Smooth muscle cell (in vitro differentiated cells): ENCODE measurements around the gene ZNF14. TPM values are rescaled to one million over a fixed set of nuclear protein-coding genes. Genes with fewer than 3 reads are reported as not detected.
"Not testable (repeated sequence)": the region's sequence is repeated elsewhere in the genome, so short reads cannot be mapped to it uniquely, and the experiment has no call there.

Experiments used
- DNase-seq: peaks from one replicate; lab custom pipeline; 2025; ENCODE audit not compliant: unreplicated experiment; lab: John Stamatoyannopoulos, UW
- H2AFZ ChIP-seq: fragments of 200-600 bp; sonication (generic); 2 replicates; pipeline ENCODE4 v1.6.0; 2016; ENCODE audit warnings: antibody characterized with exemption, low read depth, mild to moderate bottlenecking
- H3F3A ChIP-seq: fragments of 200-600 bp; sonication (generic); 2 replicates; pipeline ENCODE4 v1.6.0; 2017; ENCODE audit warnings: antibody characterized with exemption, low read depth
- H3K27ac ChIP-seq: fragments of 200-600 bp; sonication (generic); 2 replicates; pipeline ENCODE4 v1.5.1; 2016; ENCODE audit warnings: low read depth, mild to moderate bottlenecking
- H3K27me3 ChIP-seq: fragments of 200-600 bp; sonication (generic); 2 replicates; pipeline ENCODE4 v1.6.1; 2016; ENCODE audit warnings: low read depth, mild to moderate bottlenecking
- H3K36me3 ChIP-seq: fragments of 200-600 bp; sonication (generic); 2 replicates; pipeline ENCODE4 v1.5.1; 2016; ENCODE audit warnings: low read depth
- H3K4me1 ChIP-seq: fragments of 200-600 bp; sonication (generic); 2 replicates; pipeline ENCODE4 v1.5.1; 2016; ENCODE audit warnings: low read depth
- H3K4me2 ChIP-seq: fragments of 200-600 bp; sonication (generic); 2 replicates; pipeline ENCODE4 v1.6.0; 2016; ENCODE audit warnings: mild to moderate bottlenecking
- H3K4me3 ChIP-seq: fragments of 200-600 bp; sonication (generic); 2 replicates; pipeline ENCODE4 v1.5.1; 2016; ENCODE audit warnings: mild to moderate bottlenecking
- H3K79me2 ChIP-seq: fragments of 200-600 bp; sonication (generic); 2 replicates; pipeline ENCODE4 v1.6.0; 2016; ENCODE audit warnings: low read depth, mild to moderate bottlenecking
- H3K9ac ChIP-seq: fragments of 200-600 bp; sonication (generic); 2 replicates; pipeline ENCODE4 v1.6.0; 2016; ENCODE audit warnings: low read depth
- H3K9me3 ChIP-seq: fragments of 200-600 bp; sonication (generic); replicated peaks from 2 replicates; pipeline ENCODE4 v1.5.1; 2016; ENCODE audit warnings: low read depth
- H4K20me1 ChIP-seq: fragments of 200-600 bp; sonication (generic); 2 replicates; pipeline ENCODE4 v1.6.0; 2016; ENCODE audit warnings: low read depth
- CTCF ChIP-seq: fragments of 200-600 bp; sonication (generic); IDR thresholded peaks from 2 replicates; pipeline ENCODE4 v1.5.1; 2017; ENCODE audit warnings: borderline replicate concordance, mild to moderate bottlenecking, antibody characterized with exemption; ENCODE audit not compliant: insufficient read depth, poor library complexity, severe bottlenecking
- WGBS: methylation state at CpG from one replicate; pipeline ENCODE4 v1.1.7; 2016; ENCODE audit warnings: low lambda C conversion rate; 5-methylcytosine and 5-hydroxymethylcytosine counted together
- polyA plus RNA-seq: library from polyadenylated mRNA; unstranded; fragments of >200 nt; fragmentation: Nextera tagmentation; extraction: Ambion mirVana; gene quantifications from 2 replicates; pipeline ENCODE4 v1.2.1, GENCODE V29; 2016
- total RNA-seq: library from RNA; depleted of rRNA; stranded (reverse); fragments of >200 nt; gene quantifications from 2 replicates; pipeline ENCODE4 v1.2.3, GENCODE V29; 2014

ZNF14 gene
- total and polyA plus RNA-seq, 2 experiments from 2014 or later, result 1.2 to 3.8 TPM

GRCh38 chr19:19672816-19673215 is 60.1 kb downstream of the ZNF14 start:
- Histone ChIP-seq H3K4me3 (no peak overlapping the region), H3K27ac (no peak overlapping the region), H4K20me1 (no peaks in the 10 kb centered on the region), H3K9me3 (no peaks in the 10 kb centered on the region), H3K4me1 (peaks cover 9% of the 10 kb centered on the region), H3K27me3 (no peaks in the 10 kb centered on the region), H2AFZ (no peak overlapping the region), H3F3A (no peaks in the 10 kb centered on the region), H3K36me3 (peaks cover 6% of the 10 kb centered on the region), H3K4me2 (no peak overlapping the region), H3K9ac (no peak overlapping the region), H3K79me2 (peaks cover 16% of the 10 kb centered on the region)
- TF ChIP-seq CTCF, result no peak
- DNase-seq, result no peak
- WGBS, result 88% methylated on average over 3 of the region's 3 CpGs

- no peak for TF ChIP-seq CTCF
- peak overlapping the region; percentile 95 for H3K4me2 ChIP-seq
- H3K36me3 ChIP-seq, result no peaks in the 10 kb centered on the region
- H3K27me3 ChIP-seq, result no peaks in the 10 kb centered on the region
- no peaks in the 10 kb centered on the region for H3K9me3 ChIP-seq
- no peak overlapping the region for H2AFZ ChIP-seq
- DNase-seq, result no peak
- no peak overlapping the region for H3K27ac ChIP-seq
- no peaks in the 10 kb centered on the region for H4K20me1 ChIP-seq
- H3F3A ChIP-seq, result no peaks in the 10 kb centered on the region
- H3K79me2 ChIP-seq, result peaks cover 16% of the 10 kb centered on the region
- WGBS, result 57% methylated on average over 10 of the region's 10 CpGs
- H3K4me1 ChIP-seq, result peaks cover 9% of the 10 kb centered on the region
- H3K9ac ChIP-seq, result no peak overlapping the region
- H3K4me3 ChIP-seq, result peak overlapping the region; percentile 83
These were observed 62.8 kb downstream of the ZNF14 start for GRCh38 chr19:19670070-19670551.

- peak within 1 kb of the TSS; percentile 75 for H2AFZ ChIP-seq
- H3K9ac ChIP-seq, result peak within 1 kb of the TSS; percentile 71
- no peaks in the 10 kb centered on the region for H3K36me3 ChIP-seq
- 9% methylated on average over 36 of the region's 36 CpGs for WGBS
- H3K27me3 ChIP-seq, result no peaks in the 10 kb centered on the region
- peak within 1 kb of the TSS; percentile 95 for H3K4me2 ChIP-seq
- no peak for TF ChIP-seq CTCF
- H3K27ac ChIP-seq, result peak within 1 kb of the TSS; percentile 28
- H4K20me1 ChIP-seq, result no peaks in the 10 kb centered on the region
- H3K79me2 ChIP-seq, result peaks cover 7% of the 10 kb centered on the region
- H3K9me3 ChIP-seq, result no peaks in the 10 kb centered on the region
- DNase-seq, result peak; percentile 51
- H3K4me3 ChIP-seq, result peak within 1 kb of the TSS; percentile 83
- H3K4me1 ChIP-seq, result peaks cover 9% of the 10 kb centered on the region
- H3F3A ChIP-seq, result no peaks in the 10 kb centered on the region
These were observed 64.5 kb downstream of the ZNF14 start, which contains the start of gene ZNF101 for GRCh38 chr19:19668230-19669012. TSS of gene ZNF101 (plus strand) at chr19:19668839. CDS start at chr19:19668964, 125 bp downstream.

DNA sequence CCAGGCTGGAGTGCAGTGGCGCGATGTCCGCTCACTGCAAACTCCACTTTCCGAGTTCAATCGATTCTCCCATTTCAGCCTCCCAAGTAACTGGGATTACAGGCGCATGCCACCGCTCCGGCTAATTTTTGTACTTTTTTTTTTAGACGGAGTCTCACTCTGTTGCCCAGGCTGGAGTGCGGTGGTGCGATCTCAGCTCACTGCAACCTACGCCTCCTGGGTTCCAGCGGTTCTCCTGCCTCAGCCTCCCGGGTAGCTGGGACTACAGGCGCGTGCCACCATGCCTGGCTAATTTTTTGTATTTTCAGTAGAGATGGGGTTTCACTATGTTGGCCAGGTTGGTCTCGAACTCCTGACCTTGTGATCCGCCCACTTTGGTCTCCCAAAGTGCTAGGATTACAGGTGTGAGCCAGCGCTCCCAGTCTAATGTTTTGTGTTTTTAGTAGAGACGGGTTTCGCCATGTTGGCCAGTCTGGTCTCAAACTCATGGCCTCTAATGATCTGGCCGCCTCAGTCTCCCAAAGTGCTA is 67.4 kb downstream of the ZNF14 start:
- not testable (repeated sequence) for H3K4me2 ChIP-seq, H3F3A ChIP-seq, H3K9ac ChIP-seq, H3K4me3 ChIP-seq, H3K9me3 ChIP-seq, DNase-seq, H3K36me3 ChIP-seq, H2AFZ ChIP-seq, H3K27ac ChIP-seq, H3K27me3 ChIP-seq
- peaks cover 20% of the 10 kb centered on the region for H4K20me1 ChIP-seq
- peaks cover 35% of the 10 kb centered on the region for H3K79me2 ChIP-seq
- peaks cover 23% of the 10 kb centered on the region for H3K4me1 ChIP-seq
- WGBS, result 97% methylated on average over 22 of the region's 22 CpGs
